Panc1 (cell line): Measurements from ENCODE around the gene STPG4.

Source experiments
- CTCF ChIP-seq: fragments of 450-650 bp; IDR thresholded peaks from 2 replicates; pipeline ENCODE4 v1.5.1; 2017; ENCODE audit warnings: mild to moderate bottlenecking
- POLR2AphosphoS5 ChIP-seq: IDR thresholded peaks from 2 replicates; pipeline ENCODE4 v1.6.1; 2012; ENCODE audit warnings: mild to moderate bottlenecking, low read depth, low read length, moderate library complexity
- REST ChIP-seq, 2 experiments: IDR thresholded peaks; 2 replicates each; pipeline ENCODE4 v1.6.1; 2011 to 2012; ENCODE audit warnings: low read depth in 2 of 2, control low read depth in 1 of 2, low read length in 1 of 2, mild to moderate bottlenecking in 1 of 2, moderate library complexity in 1 of 2; ENCODE audit not compliant: insufficient read depth in 1 of 2
- SIN3A ChIP-seq: IDR thresholded peaks from 2 replicates; pipeline ENCODE4 v1.6.1; 2012; ENCODE audit warnings: low read depth, mild to moderate bottlenecking, low read length, moderate library complexity, borderline replicate concordance; ENCODE audit not compliant: insufficient read depth
- TCF7L2 ChIP-seq: IDR thresholded peaks from 2 replicates; pipeline ENCODE4 v1.6.1; 2011; ENCODE audit warnings: mild to moderate bottlenecking, low read depth, low read length, inconsistent platforms

GRCh38 chr2:47076126-47076506, 79.0 kb downstream of the STPG4 start:
- TF ChIP-seq CTCF (no peak), REST (IDR thresholded peaks at IDR 0.05; ENCODE audit: insufficient read depth in 1 of 2, low read depth in 2 of 2, low read length in 1 of 2) (no peak), SIN3A (no peak), POLR2AphosphoS5 (no peak), TCF7L2 (no peak)
